Activated CD4-positive, alpha-beta T cell treated with anti-CD3 and anti-CD28 coated beads, Interleukin-2, amount 10 ng/mL, durations not matched to agents 7 days and 5 days (primary cell): Measurements from ENCODE around the gene DDX31. TPM values are rescaled to one million over a fixed set of nuclear protein-coding genes. Genes with fewer than 3 reads are reported as not detected.

Source experiments
- CTCF ChIA-PET: fragments of 350-600 bp; sonication (Branson Sonifier 250); formaldehyde crosslinking; loops from one replicate; lab custom pipeline; 2021; ENCODE audit warnings: antibody characterized with exemption; lab: Charles Lee
- POLR2A ChIA-PET: fragments of 350-600 bp; sonication (Branson Sonifier 250); formaldehyde crosslinking; loops from one replicate; lab custom pipeline; 2021; ENCODE audit warnings: antibody characterized with exemption; lab: Charles Lee
- DNase-seq: peaks from one replicate; pipeline ENCODE4 v3.0.0-alpha.2; 2020
- H3K27ac Mint-ChIP-seq: one replicate; pipeline ENCODE4 v1.8.0; 2021; ENCODE audit warnings: mild to moderate bottlenecking, moderate library complexity, mixed read lengths
- H3K27me3 Mint-ChIP-seq: one replicate; pipeline ENCODE4 v1.8.0; 2021; ENCODE audit warnings: mixed read lengths
- H3K36me3 Mint-ChIP-seq: one replicate; pipeline ENCODE4 v1.8.0; 2021; ENCODE audit warnings: low read depth, mixed read lengths
- H3K4me1 Mint-ChIP-seq: one replicate; pipeline ENCODE4 v1.8.0; 2021; ENCODE audit warnings: mixed read lengths
- H3K4me3 Mint-ChIP-seq: one replicate; pipeline ENCODE4 v1.8.0; 2021; ENCODE audit warnings: mild to moderate bottlenecking, moderate library complexity, mixed read lengths
- H3K9me3 Mint-ChIP-seq: one replicate; pipeline ENCODE4 v1.8.0; 2021; ENCODE audit warnings: mixed read lengths
- total RNA-seq, 2 experiments: library from RNA; stranded (reverse); gene quantifications; one replicate each; pipeline ENCODE4 v1.2.3, GENCODE V29; 2021

Gene DDX31
- total RNA-seq, 2 experiments from 2014 or later: 12.4 to 13.2 TPM

DNA sequence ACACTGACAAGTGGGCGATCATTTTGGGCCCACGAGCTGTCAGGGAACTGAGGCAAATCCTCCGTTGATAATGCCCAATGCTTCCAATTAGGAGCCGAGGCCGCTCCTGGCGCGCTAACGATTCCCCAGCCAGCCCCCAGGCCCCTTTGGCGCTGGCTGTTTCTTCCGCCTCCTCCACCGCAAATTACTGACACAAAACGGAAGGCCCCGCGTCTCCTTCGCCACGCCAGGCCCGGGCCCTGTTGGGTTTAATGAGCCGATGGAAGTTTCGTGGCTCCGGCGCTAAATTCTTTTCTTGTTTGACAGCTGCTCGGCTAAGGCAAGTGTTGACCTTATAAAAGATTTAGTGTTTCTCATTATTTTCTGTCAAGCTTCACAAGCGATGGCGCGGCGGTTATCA, 113.1 kb downstream of the DDX31 start:
- Mint-ChIP-seq H3K4me1 (no peaks in the 10 kb centered on the region), H3K36me3 (no peaks in the 10 kb centered on the region), H3K27me3 (peaks cover 27% of the 10 kb centered on the region), H3K4me3 (no peak overlapping the region), H3K27ac (no peak overlapping the region), H3K9me3 (peaks cover 4% of the 10 kb centered on the region)
- POLR2A ChIA-PET: no interaction called here
- no peak for DNase-seq
- CTCF ChIA-PET: interaction anchor here (0.7 kb wide), 1 partner anchor 79 kb away, joined by 4 read pairs; no protein-coding TSS in a partner anchor

DNA sequence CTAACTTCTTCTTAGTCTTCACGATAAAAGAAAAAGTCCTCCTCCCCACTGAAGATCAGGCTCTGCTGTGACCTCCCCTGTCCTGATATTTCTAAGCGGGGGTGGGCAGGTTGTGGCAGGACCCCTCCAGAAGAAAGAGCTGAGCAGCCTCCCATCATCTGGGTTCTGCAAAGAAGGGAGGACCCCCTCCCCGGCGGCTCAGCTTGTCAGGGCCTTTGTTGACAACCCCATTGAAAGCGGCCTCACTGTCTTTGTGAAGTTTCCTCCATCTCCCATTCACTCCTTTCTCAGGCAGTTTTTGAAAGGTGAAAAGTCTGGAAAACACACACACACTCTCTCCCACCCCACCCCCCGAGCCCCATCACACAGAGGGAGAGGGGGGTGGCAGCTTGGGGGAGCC, 113.5 kb downstream of the DDX31 start:
- Mint-ChIP-seq H3K9me3 (peaks cover 4% of the 10 kb centered on the region), H3K27ac (no peak overlapping the region), H3K36me3 (no peaks in the 10 kb centered on the region), H3K4me1 (no peaks in the 10 kb centered on the region), H3K4me3 (no peak overlapping the region), H3K27me3 (peaks cover 25% of the 10 kb centered on the region)
- no peak for DNase-seq
- CTCF ChIA-PET: interaction anchor here (0.7 kb wide), 1 partner anchor 79 kb away, joined by 4 read pairs; no protein-coding TSS in a partner anchor
- POLR2A ChIA-PET: no interaction called here

DNA sequence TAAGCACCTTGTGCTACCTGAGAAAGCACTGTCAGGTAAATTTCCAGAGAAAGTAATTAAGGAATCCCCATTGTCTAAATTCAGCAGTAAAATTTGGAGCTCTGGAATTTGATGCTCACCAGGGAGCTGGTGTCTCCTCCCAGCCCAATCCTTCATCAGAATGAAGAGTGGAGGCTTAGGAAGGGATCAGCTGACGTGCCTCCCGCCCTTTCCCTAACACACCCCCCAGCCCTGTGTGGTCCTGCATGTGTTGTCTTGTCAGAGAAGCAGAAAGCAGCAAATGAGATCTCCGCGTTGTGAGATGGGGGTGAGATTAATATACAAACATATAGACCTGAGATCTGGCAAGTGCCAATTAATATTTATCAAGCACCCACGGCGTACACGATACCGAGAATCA, 114.3 kb downstream of the DDX31 start:
- no peak overlapping the region for H3K27ac Mint-ChIP-seq
- no peak overlapping the region for H3K4me3 Mint-ChIP-seq
- CTCF ChIA-PET: no interaction called here

DNA sequence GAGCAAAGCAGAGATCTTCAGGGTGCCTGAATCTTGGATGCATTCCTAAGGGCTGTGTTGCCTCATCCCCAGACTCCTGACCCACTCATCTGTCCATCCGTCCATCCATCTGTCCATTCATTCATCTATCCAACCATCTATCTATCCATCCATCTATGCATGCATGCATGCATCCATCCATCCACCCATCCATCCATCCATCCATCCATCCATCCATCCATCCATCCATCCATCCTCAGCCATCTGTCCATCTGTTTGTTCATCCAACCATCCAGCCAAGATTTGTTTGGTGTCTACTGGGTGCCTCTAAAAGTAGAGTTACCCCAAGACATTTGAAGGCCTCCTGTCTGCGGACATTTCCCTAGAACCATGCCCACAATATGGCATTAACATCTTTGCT, 115.0 kb downstream of the DDX31 start:
- CTCF ChIA-PET: no interaction called here
- DNase-seq: no peak
- Mint-ChIP-seq H3K27ac (no peak overlapping the region), H3K36me3 (no peaks in the 10 kb centered on the region), H3K27me3 (peaks cover 18% of the 10 kb centered on the region), H3K4me1 (no peaks in the 10 kb centered on the region), H3K4me3 (no peak overlapping the region), H3K9me3 (peaks cover 4% of the 10 kb centered on the region)
- POLR2A ChIA-PET: no interaction called here

More for the DNA sequence above, 114.3 kb downstream of the DDX31 start:
- no peaks in the 10 kb centered on the region for H3K4me1 Mint-ChIP-seq
- H3K9me3 Mint-ChIP-seq: peaks cover 4% of the 10 kb centered on the region
- DNase-seq: no peak
- H3K27me3 Mint-ChIP-seq: peaks cover 22% of the 10 kb centered on the region
- no peaks in the 10 kb centered on the region for H3K36me3 Mint-ChIP-seq
- POLR2A ChIA-PET: interaction anchor here (0.6 kb wide), 1 partner anchor 366 kb away, joined by 3 read pairs; no protein-coding TSS in a partner anchor

DNA sequence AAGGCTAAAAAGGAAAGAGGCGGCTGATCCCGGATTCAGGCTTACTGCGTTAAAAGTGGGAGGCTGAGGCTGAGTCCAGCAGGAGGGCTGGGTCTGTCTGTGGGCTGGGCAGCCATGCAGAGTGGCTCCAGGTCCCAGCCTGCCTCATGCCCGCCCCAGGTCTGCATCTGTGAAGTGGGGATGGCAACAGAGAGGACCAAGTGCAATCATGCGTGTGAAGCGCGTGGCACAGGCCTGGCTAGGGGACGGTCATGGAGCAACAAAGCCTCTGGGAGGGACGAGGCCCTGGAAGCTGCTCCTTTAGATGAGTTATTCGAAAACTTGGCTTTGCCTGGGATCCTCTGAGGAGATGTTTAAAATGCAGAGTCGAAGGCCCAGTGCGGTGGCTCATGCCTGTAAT, 117.7 kb downstream of the DDX31 start:
- no peaks in the 10 kb centered on the region for H3K9me3 Mint-ChIP-seq
- no peak overlapping the region for H3K27ac Mint-ChIP-seq
- H3K27me3 Mint-ChIP-seq: peaks cover 11% of the 10 kb centered on the region
- H3K36me3 Mint-ChIP-seq: no peaks in the 10 kb centered on the region
- H3K4me3 Mint-ChIP-seq: no peak overlapping the region
- ChIA-PET POLR2A (no interaction called here), CTCF (interaction anchor here (0.5 kb wide), 1 partner anchor 261 kb away, joined by 3 read pairs; no protein-coding TSS in a partner anchor)
- DNase-seq: no peak
- H3K4me1 Mint-ChIP-seq: no peaks in the 10 kb centered on the region

DNA sequence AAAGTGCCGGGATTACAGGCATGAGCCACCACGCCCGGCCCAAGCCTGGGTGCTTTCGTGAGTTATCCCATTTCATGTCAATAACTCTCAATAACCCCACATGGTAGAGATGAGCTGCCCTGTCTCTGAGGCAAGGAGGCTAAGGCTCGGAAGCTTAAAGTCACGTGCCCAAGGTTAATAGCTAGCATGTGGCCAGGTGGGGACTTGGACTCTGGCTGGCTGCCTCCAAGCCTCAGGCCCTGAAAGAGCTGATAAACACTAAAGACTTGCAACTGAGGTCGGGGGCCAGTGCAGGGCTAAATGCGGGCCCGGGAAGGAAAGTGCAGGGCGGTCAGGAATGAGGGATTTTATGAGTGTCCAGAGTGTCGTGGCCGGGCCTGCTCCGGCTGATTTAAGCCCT, 118.2 kb downstream of the DDX31 start:
- DNase-seq: no peak
- Mint-ChIP-seq H3K4me3 (no peak overlapping the region), H3K36me3 (no peaks in the 10 kb centered on the region), H3K27me3 (peaks cover 11% of the 10 kb centered on the region), H3K27ac (no peak overlapping the region), H3K4me1 (no peaks in the 10 kb centered on the region), H3K9me3 (no peaks in the 10 kb centered on the region)
- POLR2A ChIA-PET: no interaction called here
- CTCF ChIA-PET: interaction anchor here (0.5 kb wide), 1 partner anchor 261 kb away, joined by 3 read pairs; no protein-coding TSS in a partner anchor

DNA sequence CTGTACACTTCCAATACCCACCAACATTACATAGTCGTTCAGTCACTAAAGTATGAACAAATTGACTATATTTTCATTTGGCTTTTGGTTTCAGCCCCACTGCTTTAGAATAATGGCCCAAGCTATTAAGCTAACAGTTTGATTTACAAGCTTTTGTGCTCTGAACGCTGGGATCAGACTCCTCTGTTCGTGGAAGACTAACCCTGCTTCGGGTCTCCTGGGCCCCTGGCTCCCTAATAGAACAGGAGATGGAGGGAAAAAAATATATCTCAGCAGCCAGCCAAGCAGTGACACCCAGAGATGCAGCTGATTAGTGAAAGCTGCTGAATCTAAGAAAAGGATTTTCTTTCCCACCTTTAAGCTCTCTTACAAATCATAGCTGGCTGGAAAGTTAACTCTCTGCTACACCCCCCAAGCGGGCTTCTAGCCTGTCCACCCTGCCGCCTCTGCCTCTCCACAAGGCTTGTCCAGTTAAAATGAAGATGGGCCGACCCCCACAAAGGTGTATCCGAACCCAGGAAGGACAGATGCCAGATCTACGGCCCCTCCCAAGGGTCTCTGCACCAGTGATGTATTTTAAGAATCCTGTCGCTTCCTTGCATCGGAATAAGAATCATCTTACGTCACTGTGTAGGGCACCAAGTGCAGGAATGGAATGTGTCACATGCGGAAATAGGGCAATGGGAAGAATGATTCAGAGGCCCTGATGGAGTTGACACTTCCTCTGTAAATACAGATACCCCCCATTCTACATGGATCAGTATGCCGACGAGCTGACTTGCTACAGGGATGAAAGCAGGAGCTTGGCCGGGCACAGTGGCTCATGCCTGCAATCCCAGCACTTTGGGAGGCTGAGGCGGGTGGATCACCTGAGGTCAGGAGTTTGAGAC, 120.8 kb downstream of the DDX31 start:
- no peak for DNase-seq
- POLR2A ChIA-PET: no interaction called here
- no peak overlapping the region for H3K4me3 Mint-ChIP-seq
- H3K4me1 Mint-ChIP-seq: no peaks in the 10 kb centered on the region
- no peaks in the 10 kb centered on the region for H3K9me3 Mint-ChIP-seq
- H3K27ac Mint-ChIP-seq: no peak overlapping the region
- H3K27me3 Mint-ChIP-seq: peaks cover 10% of the 10 kb centered on the region
- CTCF ChIA-PET: no interaction called here
- H3K36me3 Mint-ChIP-seq: no peaks in the 10 kb centered on the region

DNA sequence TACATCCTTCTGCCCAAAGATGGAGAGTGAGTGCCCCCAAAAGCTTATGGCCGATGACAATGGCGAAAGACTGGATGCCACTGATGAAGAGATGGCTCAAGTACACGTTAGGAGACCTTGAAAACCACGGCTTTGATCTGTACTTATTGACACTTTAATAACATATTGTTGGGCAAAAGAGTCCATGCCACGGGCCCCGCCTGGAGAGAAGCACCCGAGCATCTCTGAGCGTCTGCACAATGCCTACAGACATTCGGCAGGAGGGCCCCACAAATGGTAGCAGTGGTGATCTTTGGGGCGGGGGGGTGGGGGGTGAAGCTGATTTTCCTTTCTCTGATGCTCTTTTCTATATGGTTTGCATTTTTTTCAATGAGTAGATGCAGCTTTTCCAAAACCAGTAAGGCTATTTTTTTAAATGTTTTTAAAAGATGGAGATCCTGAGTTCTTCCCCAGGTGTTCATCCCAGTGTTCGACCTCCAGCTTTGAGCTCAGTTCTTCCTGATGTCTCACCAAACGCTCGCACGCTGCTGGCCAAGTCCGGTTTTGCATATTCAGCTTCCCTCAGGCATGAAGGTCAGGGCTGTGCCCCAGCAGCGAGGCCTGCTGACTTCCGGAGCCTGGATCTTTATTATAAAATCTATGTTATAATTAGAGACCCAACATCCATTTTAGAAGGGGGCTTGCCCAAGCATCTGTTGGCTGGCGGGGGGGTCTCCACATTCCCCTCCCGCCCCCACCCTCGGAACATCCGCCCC, 121.6 kb downstream of the DDX31 start:
- Mint-ChIP-seq H3K4me1 (no peaks in the 10 kb centered on the region), H3K36me3 (no peaks in the 10 kb centered on the region), H3K27me3 (peaks cover 13% of the 10 kb centered on the region), H3K9me3 (no peaks in the 10 kb centered on the region), H3K4me3 (no peak overlapping the region), H3K27ac (no peak overlapping the region)
- CTCF ChIA-PET: no interaction called here
- DNase-seq: no peak
- POLR2A ChIA-PET: no interaction called here

DNA sequence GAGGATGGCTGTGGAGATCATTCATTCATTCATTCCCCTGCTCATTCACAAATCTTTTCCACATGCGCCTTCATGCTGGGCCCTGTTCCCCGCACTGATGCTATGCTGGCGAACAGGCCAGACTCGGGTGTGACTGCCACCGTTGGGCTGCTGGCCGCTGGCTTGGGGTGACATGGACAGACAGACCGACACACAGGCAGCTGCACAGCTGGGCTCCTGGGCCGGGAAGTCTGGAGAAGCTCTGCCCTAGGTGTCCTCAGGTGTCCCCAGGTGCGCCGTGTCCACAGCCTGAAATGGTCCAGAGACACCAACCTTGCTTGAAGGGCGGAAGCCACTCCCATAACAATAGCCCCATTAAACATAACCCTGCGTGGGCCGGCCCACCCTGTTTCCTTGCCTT, 122.3 kb downstream of the DDX31 start:
- no peak for DNase-seq
- CTCF ChIA-PET: interaction anchor here (0.5 kb wide), 1 partner anchor 92 kb away, joined by 3 read pairs; no protein-coding TSS in a partner anchor
- H3K4me3 Mint-ChIP-seq: no peak overlapping the region
- no peaks in the 10 kb centered on the region for H3K4me1 Mint-ChIP-seq
- H3K27ac Mint-ChIP-seq: no peak overlapping the region
- POLR2A ChIA-PET: no interaction called here
- H3K27me3 Mint-ChIP-seq: peaks cover 13% of the 10 kb centered on the region
- no peaks in the 10 kb centered on the region for H3K36me3 Mint-ChIP-seq
- no peaks in the 10 kb centered on the region for H3K9me3 Mint-ChIP-seq

DNA sequence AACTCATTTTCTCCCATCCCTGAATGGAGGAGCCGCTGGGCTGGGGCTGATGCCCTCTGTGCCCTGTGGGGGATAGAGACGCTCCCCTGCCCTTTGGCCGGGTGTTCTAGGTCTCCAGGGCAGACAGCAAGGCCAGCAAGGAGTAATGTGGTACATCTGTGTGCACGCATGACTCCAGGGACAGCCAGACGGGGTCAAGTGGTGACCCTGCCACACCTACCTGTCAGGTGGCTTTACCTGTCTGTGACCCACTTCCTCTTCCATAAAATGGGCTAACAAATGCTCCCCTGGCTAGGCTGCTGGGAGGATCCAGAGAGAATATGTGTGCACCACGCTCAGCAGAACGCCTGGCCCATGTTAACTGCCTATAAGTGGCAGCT, 122.7 kb downstream of the DDX31 start:
- ChIA-PET CTCF (interaction anchor here (0.5 kb wide), 1 partner anchor 91 kb away, joined by 3 read pairs; no protein-coding TSS in a partner anchor), POLR2A (no interaction called here)
- Mint-ChIP-seq H3K27me3 (peaks cover 13% of the 10 kb centered on the region), H3K4me3 (no peak overlapping the region), H3K27ac (no peak overlapping the region), H3K36me3 (no peaks in the 10 kb centered on the region), H3K4me1 (no peaks in the 10 kb centered on the region), H3K9me3 (no peaks in the 10 kb centered on the region)
- DNase-seq: no peak

DNA sequence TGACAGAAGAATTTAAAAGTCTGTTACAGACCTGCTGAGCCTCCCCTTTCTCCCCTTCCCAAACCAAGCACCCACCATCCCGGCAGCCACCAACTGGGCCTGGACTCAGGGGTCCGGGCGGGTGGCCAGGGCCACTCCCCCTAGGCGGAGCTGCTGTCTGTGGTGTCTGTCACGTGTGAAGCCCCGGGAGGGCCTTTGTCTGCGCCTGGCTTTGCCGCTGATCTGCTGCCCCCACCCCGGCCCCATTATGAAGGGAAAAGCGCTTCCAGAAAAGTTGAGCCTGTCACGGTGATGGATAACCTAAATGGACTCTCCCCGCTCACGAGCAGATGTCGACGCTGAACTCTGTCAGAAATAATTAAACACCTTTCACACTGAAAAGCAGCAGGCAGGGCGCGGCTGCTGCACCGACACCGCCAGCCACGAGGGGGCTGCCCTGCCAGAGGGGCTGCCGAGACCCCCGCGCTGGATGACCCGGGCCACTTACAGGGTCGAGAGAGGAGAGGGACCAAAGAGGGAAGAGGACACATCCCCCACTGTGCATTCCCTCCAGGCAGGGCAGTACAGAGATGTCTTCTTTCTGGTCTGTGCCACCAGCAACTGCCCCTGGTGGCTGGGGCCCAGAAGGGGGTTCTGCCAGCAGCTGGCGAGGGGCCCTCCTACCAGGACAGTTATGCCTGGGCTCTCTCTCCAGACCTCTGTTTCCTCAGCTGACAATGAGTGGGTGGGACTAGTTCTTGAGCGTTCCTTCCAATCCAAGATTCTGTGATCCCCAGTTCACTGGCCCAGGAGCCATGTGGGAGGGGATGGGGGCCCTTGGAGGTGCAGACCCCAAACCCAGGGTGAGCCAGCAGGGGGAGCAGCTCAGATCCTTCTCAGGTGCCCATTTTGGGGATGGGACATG, 123.4 kb downstream of the DDX31 start:
- H3K27me3 Mint-ChIP-seq: peaks cover 13% of the 10 kb centered on the region
- CTCF ChIA-PET: no interaction called here
- no peak overlapping the region for H3K27ac Mint-ChIP-seq
- DNase-seq: no peak
- POLR2A ChIA-PET: no interaction called here
- no peak overlapping the region for H3K4me3 Mint-ChIP-seq
- no peaks in the 10 kb centered on the region for H3K4me1 Mint-ChIP-seq
- no peaks in the 10 kb centered on the region for H3K9me3 Mint-ChIP-seq
- no peaks in the 10 kb centered on the region for H3K36me3 Mint-ChIP-seq

DNA sequence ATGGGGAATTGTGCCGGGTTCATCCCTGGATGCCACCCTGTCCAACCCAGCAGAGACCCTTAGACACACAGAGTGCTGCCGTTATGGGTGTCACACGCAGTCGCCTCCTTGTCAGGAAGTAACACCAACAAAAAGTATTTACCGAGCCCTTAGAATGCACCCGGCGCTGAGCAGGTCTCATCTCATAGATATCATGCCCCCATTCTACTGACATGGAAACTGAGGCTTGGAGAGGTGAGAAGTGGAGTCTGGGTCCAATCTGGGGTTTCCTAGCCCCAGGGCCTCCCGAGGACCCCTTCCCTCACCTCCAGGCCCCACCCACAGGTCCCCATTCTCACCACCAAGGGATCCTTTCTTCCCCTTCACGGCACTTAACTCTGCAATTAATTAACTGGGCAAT, 124.2 kb downstream of the DDX31 start:
- no peak overlapping the region for H3K4me3 Mint-ChIP-seq
- no peaks in the 10 kb centered on the region for H3K9me3 Mint-ChIP-seq
- no peaks in the 10 kb centered on the region for H3K4me1 Mint-ChIP-seq
- POLR2A ChIA-PET: no interaction called here
- peaks cover 13% of the 10 kb centered on the region for H3K27me3 Mint-ChIP-seq
- no peaks in the 10 kb centered on the region for H3K36me3 Mint-ChIP-seq
- CTCF ChIA-PET: no interaction called here
- no peak overlapping the region for H3K27ac Mint-ChIP-seq
- DNase-seq: no peak
